NCI-H146 treated with DMSO at 0.1 percent for 48 hours (cell line): ENCODE results near the gene SHE.
"Not testable (repeated sequence)": the region's sequence is repeated elsewhere in the genome, so short reads cannot be mapped to it uniquely, and the experiment has no call there.

Experiments used
- DNase-seq: peaks from one replicate; lab custom pipeline; 2025; ENCODE audit not compliant: unreplicated experiment; lab: John Stamatoyannopoulos, UW

Gene SHE

GRCh38 chr1:154502066-154502743 lies at the start of gene SHE, which contains the start of gene TDRD10:
SHE (minus strand) TSS chr1:154502412; CDS start chr1:154502026, 386 bp downstream.
TDRD10 (plus strand) TSS chr1:154502219; CDS start chr1:154506904, 4,685 bp downstream.
- no peak for DNase-seq

- DNase-seq = no peak
Observed at GRCh38 chr1:154551474-154551873, 49.3 kb upstream of the SHE start.

- no peak for DNase-seq
Observed at GRCh38 chr1:154550657-154551056, 48.4 kb upstream of the SHE start.

GRCh38 chr1:154550070-154550469 lies 47.9 kb upstream of the SHE start:
- DNase-seq = no peak

GRCh38 chr1:154549202-154549770 lies 47.1 kb upstream of the SHE start:
- no peak for DNase-seq

- DNase-seq = no peak
Observed at GRCh38 chr1:154548028-154548427, 45.8 kb upstream of the SHE start.

- DNase-seq = no peak
Observed at GRCh38 chr1:154547105-154547732, 45.0 kb upstream of the SHE start.

- peak; percentile 8 for DNase-seq
Observed at GRCh38 chr1:154546264-154547063, 44.3 kb upstream of the SHE start.

- DNase-seq = no peak
Observed at GRCh38 chr1:154541231-154541630, 39.0 kb upstream of the SHE start.

- DNase-seq = no peak
Observed at GRCh38 chr1:154539486-154540483, 37.6 kb upstream of the SHE start.

- DNase-seq = no peak
Observed at GRCh38 chr1:154536570-154536969, 34.4 kb upstream of the SHE start.

- DNase-seq = peak; percentile 41
Observed at GRCh38 chr1:154533952-154534844, 32.0 kb upstream of the SHE start.

- DNase-seq = not testable (repeated sequence)
Observed at GRCh38 chr1:154531950-154532349, 29.7 kb upstream of the SHE start.

GRCh38 chr1:154529308-154529707 lies 27.1 kb upstream of the SHE start:
- DNase-seq = no peak

GRCh38 chr1:154527192-154527591 lies 25.0 kb upstream of the SHE start:
- no peak for DNase-seq

GRCh38 chr1:154524881-154525280 lies 22.7 kb upstream of the SHE start:
- no peak for DNase-seq

GRCh38 chr1:154521695-154522094 lies 19.5 kb upstream of the SHE start:
- peak; percentile 11 for DNase-seq

- no peak for DNase-seq
Observed at GRCh38 chr1:154520333-154520732, 18.1 kb upstream of the SHE start.

- DNase-seq = no peak
Observed at GRCh38 chr1:154519591-154519991, 17.4 kb upstream of the SHE start.
